Measurements from ENCODE around the gene IVD.

- TF ChIP-seq CTCF (IDR thresholded peaks at IDR 0.05; ENCODE audit: low read depth, low read length, missing input control) (no peak), JUND (IDR thresholded peaks at IDR 0.05) (no peak), EGR1 (IDR thresholded peaks at IDR 0.05; ENCODE audit: low read depth in 2 of 2) (no peak), RAD21 (IDR thresholded peaks at IDR 0.05) (no peak), MAX (IDR thresholded peaks at IDR 0.05) (no peak), SP1 (IDR thresholded peaks at IDR 0.05) (no peak)
Observed at GRCh38 chr15:40392986-40393948, 12.3 kb upstream of the IVD start.

All from liver (tissue), 3 donors.